GM18517 (cell line): Measurements from ENCODE around the gene TSPOAP1.

Experiments used
- ATAC-seq: cut with Tn5 transposase; IDR thresholded peaks from one replicate; pipeline ENCODE4 v1.9.1; 2021; ENCODE audit warnings: mild to moderate bottlenecking, moderate library complexity; ENCODE audit not compliant: unreplicated experiment

TSPOAP1 gene

DNA sequence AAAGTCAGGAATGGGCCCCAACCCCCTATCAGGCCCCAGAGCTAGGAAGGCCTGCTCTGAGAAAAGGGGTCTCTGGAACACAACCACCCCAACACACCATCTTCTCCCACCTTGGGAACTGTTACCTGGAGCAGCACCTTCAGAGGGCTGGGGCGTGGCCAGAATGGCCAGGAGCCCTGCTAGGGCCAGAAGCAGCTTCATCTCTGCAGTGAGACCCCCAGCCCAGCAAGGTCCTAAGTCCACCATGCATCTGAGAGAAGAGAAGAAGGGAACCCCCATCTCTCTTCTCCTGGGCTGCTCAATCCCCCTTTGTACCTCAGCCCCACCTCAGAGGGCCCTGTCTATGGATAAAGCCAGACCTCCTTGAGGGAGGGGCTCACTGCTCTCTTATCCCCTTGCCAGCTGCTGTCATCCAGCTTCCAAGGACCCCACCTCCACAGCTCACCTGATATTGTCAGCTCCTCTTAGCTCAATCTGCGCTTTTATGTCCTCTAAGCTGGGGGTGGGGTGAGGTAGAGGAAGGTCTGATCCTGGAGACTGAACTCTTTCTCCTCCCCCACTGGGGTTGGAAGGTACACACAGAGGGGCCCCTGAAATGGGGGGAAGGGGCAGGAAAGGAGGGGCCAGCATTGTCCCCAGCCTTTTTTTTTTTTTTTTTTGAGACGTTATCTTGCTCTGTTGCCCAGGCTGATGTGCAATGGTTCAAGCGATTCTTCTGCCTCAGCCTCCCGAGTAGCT is 47.9 kb downstream of the TSPOAP1 start, which contains the start of gene MPO:
Gene MPO, minus strand, starts transcription at position 456 of the 738 bp plus-strand sequence. Its CDS starts 177 bp downstream, at position 279.
- ATAC-seq = no peak

DNA sequence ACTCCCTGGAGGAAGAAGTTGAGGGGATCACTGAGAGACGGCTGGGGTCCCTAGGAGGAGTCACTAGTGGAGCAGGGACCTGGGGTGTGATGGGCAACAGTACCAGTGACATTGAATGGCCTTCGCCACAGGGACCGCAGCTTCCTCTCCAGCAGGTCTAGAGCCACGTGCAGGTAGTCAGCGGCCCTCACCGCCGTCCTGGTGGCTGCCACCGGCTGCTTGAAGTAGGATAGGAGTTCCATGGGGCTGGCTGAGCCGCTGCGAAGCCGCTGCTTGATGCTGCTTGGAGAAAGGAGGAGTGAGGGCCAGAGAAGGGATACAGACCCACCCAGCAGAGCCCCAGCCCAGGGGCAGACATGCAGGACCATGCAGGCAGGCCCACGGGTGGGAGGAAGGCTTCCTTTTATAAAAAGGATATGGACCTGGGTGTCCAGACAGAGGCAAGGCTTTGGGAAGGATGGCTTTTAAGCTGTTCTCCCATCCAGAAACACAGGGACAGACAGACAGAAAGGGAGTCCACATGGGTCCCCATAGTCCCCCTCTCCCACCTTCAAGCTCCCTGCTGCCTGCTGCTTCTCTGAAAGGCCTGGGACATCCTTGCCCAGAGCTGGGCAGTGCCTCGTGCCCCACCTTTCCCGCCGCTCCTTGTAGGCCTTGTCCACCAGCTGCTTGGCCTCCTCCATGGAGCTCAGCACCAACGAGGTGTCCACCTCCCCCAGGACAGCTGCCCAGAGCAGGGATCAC is 48.7 kb downstream of the TSPOAP1 start:
- no peak for ATAC-seq

- ATAC-seq = no peak
Observed at GRCh38 chr17:58279016-58279711, 49.4 kb downstream of the TSPOAP1 start.

- no peak for ATAC-seq
Observed at GRCh38 chr17:58278661-58279015, 50.0 kb downstream of the TSPOAP1 start.

DNA sequence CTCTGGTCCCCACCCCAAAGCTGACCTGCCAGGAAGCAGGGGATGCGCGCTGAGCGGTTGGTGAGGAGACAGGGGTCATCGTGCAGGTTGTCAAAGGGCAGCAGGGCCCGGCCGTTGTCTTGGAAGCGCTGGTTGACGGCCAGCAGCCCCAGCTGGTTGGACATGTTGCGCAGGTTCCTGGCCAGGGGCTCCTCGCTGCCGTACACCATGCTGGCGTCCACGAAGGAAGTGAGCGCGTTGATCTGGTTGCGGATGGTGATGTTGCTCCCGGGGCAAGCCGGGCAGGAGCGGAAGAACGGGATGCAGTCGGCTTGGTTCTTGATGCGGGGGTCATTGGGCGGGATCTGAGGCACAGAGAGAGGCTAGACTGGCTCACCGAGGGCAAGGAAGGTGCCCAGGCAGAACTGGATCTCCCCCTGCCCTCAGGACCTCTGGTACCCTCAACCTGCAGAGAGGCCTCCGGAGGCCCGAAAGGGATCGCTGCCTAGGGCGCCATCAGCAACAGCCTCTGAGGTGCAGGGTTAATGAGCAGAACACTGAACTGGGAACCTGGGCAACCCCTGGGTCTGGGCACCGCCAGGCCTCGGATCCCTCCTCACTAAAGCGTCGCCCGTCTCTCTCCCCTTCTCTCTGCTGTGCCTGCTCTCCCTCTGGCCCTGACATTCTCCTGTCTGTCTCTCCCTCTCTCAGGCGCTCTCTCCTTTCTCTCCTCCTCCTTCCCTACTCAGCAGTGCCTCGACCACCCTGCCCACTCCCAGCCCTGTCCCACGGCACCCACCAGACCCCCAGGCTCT is 50.6 kb downstream of the TSPOAP1 start:
- no peak for ATAC-seq

- ATAC-seq = no peak
Observed at GRCh38 chr17:58277107-58277801, 51.3 kb downstream of the TSPOAP1 start.

GRCh38 chr17:58276423-58276822 is 52.2 kb downstream of the TSPOAP1 start:
- ATAC-seq = no peak

DNA sequence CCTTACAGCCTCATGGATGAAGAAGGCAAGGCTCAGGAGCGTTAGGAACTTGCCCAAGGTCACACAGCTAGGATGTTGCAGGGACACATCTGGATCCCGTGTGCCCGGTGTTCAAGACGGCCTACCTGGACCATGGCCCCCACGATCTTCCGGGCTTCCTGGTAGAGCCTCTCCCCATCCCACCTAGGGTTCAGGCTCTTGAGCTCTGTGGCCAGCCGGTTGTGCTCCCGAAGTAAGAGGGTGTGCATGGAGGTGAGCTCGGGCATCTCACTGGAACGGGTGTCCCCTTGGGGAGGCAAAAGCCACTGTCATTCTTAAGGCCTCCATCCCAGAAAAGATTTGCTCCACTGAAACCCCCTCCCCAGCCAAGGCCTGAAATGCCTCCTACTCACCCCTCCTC is 53.2 kb downstream of the TSPOAP1 start:
- no peak for ATAC-seq

DNA sequence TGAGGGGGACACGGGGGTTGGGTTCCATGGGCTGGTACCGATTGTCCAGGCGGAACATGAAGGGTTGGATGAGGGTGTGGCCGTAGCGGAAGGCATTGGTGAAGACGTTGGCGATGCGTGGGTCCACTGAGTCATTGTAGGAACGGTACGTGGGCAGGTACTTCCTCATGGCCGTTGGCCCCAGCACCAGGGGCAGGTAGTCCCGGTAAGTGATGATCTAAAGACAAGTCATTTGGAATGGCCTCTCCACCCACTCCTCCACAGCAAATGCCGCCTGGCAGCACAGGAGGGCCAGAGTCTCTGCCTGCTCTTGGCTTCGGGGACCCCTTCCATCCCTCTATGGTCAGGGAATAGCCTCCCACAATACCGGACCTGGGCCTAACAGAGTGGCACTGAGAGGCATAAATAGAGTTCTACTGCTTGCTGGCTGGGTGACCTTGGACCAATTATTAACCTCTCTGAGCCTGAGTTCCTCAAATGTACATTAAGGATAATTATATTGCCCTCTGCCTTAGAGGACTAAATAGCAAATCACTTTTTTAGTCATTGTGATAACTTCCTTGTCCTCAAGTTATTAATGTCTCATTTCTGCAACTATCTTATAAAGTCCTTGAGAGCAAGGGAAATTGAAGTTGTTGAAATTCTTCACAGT is 55.0 kb downstream of the TSPOAP1 start:
- no peak for ATAC-seq

GRCh38 chr17:58272367-58273280 is 56.0 kb downstream of the TSPOAP1 start:
- no peak for ATAC-seq

- ATAC-seq = no peak
Observed at GRCh38 chr17:58271216-58271931, 57.2 kb downstream of the TSPOAP1 start.

DNA sequence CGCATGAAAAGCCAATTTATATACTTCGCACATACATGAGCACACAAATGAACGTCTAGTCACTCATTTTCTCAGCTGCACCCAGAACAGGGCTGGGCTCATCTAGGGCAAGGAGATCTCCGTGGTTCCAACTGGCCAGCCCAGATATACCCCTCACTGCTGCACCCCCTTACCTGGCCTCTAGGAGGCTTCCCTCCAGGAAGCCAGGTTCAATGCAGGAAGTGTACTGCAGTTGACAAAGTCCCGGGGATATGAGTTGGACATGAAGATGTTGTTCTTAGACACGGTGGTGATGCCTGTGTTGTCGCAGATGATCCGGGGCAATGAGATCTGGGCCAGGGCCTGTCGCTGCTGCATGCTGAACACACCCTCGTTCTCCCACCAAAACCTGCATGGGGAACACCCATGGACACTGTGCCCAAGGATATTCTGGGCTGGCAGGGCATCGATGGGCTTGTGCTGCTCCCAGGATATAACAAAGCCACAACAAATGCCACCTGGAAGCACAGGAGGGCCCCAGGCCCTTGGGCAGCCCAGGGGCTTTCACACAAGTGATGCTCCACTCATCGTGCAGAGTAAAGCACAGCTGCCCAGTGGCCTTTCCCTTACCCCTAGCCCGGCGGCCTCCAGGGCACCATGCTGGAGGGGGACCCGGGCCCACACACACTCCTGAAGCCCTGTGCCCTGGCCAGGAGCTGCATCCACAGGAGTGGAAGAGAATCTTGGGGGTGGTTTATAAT is 57.9 kb downstream of the TSPOAP1 start:
- no peak for ATAC-seq

- no peak for ATAC-seq
Observed at GRCh38 chr17:58269557-58270291, 58.9 kb downstream of the TSPOAP1 start.

DNA sequence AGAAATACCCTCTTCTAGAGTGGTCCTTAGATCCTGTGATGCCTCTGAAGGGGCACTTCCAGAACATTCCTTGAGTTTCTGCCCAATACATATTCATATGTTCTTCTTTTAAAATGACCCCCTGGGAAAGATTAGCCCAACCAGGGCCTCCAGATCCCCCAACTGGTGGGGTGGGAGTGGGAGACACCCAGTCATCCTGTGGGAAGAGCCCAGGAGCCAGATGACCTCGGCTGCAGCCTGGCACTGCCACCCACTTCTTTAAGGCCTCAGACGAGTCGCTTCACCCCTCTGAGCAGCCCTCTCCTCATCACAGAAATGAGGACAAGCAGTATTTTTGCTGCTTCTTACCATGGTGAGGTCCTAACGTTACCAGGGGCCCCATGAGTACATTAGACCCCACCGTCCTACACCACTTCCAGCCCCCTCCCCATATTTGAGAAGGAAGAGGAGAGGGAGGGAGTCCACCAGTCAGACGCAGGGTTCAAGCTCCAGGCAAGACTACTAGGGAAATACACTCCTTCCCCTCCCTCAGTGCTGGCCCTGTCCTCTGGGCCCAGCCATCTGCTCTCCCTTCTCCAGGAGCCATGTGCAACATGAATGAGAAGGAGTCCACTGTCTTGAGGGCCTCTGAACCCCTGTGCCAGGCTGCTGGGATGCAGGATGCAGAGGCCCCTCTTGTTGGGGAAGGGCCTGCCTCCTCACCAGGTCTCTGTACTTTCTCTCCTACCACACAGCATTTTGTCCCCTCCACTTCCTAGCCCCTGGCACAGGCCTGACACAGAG is 59.6 kb downstream of the TSPOAP1 start:
- ATAC-seq = no peak

- ATAC-seq = no peak
Observed at GRCh38 chr17:58268326-58268725, 60.3 kb downstream of the TSPOAP1 start.
